GM18502 (cell line): Measurements from ENCODE around the gene SSTR4.

ENCODE experiments used
- ATAC-seq: cut with Tn5 transposase; IDR thresholded peaks from one replicate; pipeline ENCODE4 v1.9.1; 2021; ENCODE audit warnings: mild to moderate bottlenecking; ENCODE audit not compliant: unreplicated experiment, poor library complexity

SSTR4 gene

GRCh38 chr20:23061734-23062561, 26.8 kb downstream of the SSTR4 start:
- ATAC-seq = no peak

- no peak for ATAC-seq
Measured at GRCh38 chr20:23062632-23063031, 27.5 kb downstream of the SSTR4 start.

GRCh38 chr20:23063168-23063567, 28.1 kb downstream of the SSTR4 start:
- no peak for ATAC-seq

- no peak for ATAC-seq
Measured at GRCh38 chr20:23063581-23063980, 28.5 kb downstream of the SSTR4 start.

GRCh38 chr20:23065266-23066201, 30.4 kb downstream of the SSTR4 start:
- ATAC-seq = no peak

- no peak for ATAC-seq
Measured at GRCh38 chr20:23066772-23067171, 31.7 kb downstream of the SSTR4 start.

- no peak for ATAC-seq
Measured at GRCh38 chr20:23068283-23068682, 33.2 kb downstream of the SSTR4 start.

- ATAC-seq = no peak
Measured at GRCh38 chr20:23069108-23069507, 34.0 kb downstream of the SSTR4 start.

GRCh38 chr20:23071398-23071797, 36.3 kb downstream of the SSTR4 start:
- ATAC-seq = no peak

- ATAC-seq = no peak
Measured at GRCh38 chr20:23071996-23072395, 36.9 kb downstream of the SSTR4 start.

GRCh38 chr20:23072892-23073586, 37.9 kb downstream of the SSTR4 start:
- no peak for ATAC-seq

- ATAC-seq = no peak
Measured at GRCh38 chr20:23074052-23074451, 38.9 kb downstream of the SSTR4 start.

GRCh38 chr20:23077277-23077676, 42.2 kb downstream of the SSTR4 start:
- no peak for ATAC-seq

GRCh38 chr20:23078351-23079015, 43.4 kb downstream of the SSTR4 start:
- no peak for ATAC-seq

- no peak for ATAC-seq
Measured at GRCh38 chr20:23079016-23079351, 43.9 kb downstream of the SSTR4 start.

GRCh38 chr20:23079926-23080325, 44.8 kb downstream of the SSTR4 start:
- no peak for ATAC-seq

- no peak for ATAC-seq
Measured at GRCh38 chr20:23080521-23080920, 45.4 kb downstream of the SSTR4 start.

GRCh38 chr20:23081263-23081819, 46.2 kb downstream of the SSTR4 start:
- no peak for ATAC-seq

GRCh38 chr20:23082846-23083552, 47.9 kb downstream of the SSTR4 start:
- ATAC-seq = no peak
